GM12878 (cell line): ENCODE measurements around the gene KCNQ1. TPM values are rescaled to one million over a fixed set of nuclear protein-coding genes. Genes with fewer than 3 reads are reported as not detected.

Experiments
- ATAC-seq: fragments of 200-7000 bp; cut with Tn5 transposase; 3 replicates; pipeline ENCODE4 v1.9.1; 2020; ENCODE audit warnings: mild to moderate bottlenecking, moderate library complexity
- BruUV-seq: library from RNA; stranded (reverse); fragments of 400-500 nt; replicated peaks from 2 replicates; lab custom pipeline; 2021; lab: Mats Ljungman, UMichigan
- CTCF ChIA-PET: fragments of 300-600 bp; sonication (Branson Sonifier 250); formaldehyde crosslinking; extraction: SDS; loops from one replicate; lab custom pipeline; 2021; ENCODE audit warnings: inconsistent platforms; lab: Yijun Ruan, JAX
- POLR2A ChIA-PET: fragments of 350-600 bp; formaldehyde crosslinking; extraction: SDS; loops from one replicate; lab custom pipeline; 2021; ENCODE audit warnings: inconsistent platforms; lab: Charles Lee
- RAD21 ChIA-PET: fragments of 300-600 bp; sonication (Branson Sonifier 250); formaldehyde crosslinking; loops from one replicate; lab custom pipeline; 2023; ENCODE audit warnings: antibody characterized with exemption; ENCODE audit not compliant: unreplicated experiment; lab: Charles Lee
- SMC1A ChIA-PET: fragments of 300-600 bp; sonication (Branson Sonifier 250); formaldehyde crosslinking; loops from one replicate; lab custom pipeline; 2023; ENCODE audit not compliant: unreplicated experiment, uncharacterized antibody; lab: Charles Lee
- DNase-seq: peaks from one replicate; pipeline ENCODE4 v3.0.0-alpha.2; 2011; ENCODE audit warnings: low read depth, low spot score
- FAIRE-seq: peaks from 3 replicates; lab custom pipeline; 2011; peaks lifted over from hg19 to GRCh38; lab: Jason Lieb, UNC
- H2AFZ ChIP-seq: 2 replicates; pipeline ENCODE4 v1.6.0; 2011; ENCODE audit warnings: low read depth, low read length, control low read depth; ENCODE audit not compliant: control insufficient read depth
- H3K27ac ChIP-seq: 2 replicates; pipeline ENCODE4 v1.5.1; 2011; ENCODE audit warnings: control low read depth; ENCODE audit not compliant: control insufficient read depth, insufficient read depth
- H3K27me3 ChIP-seq, 2 experiments: replicated peaks in 1 of 2; 2 replicates each; pipeline versions ENCODE4 v1.6.0 to v1.6.1; 2011; ENCODE audit warnings: low read length in 1 of 2; ENCODE audit not compliant: control insufficient read depth in 2 of 2, insufficient read depth in 2 of 2
- H3K36me3 ChIP-seq, 2 experiments: 2 replicates each; pipeline ENCODE4 v1.5.1; 2011; ENCODE audit warnings: low read length in 1 of 2; ENCODE audit not compliant: control insufficient read depth in 2 of 2, insufficient read depth in 2 of 2
- H3K4me1 ChIP-seq: 2 replicates; pipeline ENCODE4 v1.6.1; 2011; ENCODE audit warnings: mild to moderate bottlenecking, low read length, moderate library complexity, mixed read lengths; ENCODE audit not compliant: control insufficient read depth, insufficient read depth
- H3K4me2 ChIP-seq: 2 replicates; pipeline ENCODE4 v1.6.0; 2011; ENCODE audit warnings: control low read depth; ENCODE audit not compliant: control insufficient read depth, insufficient read depth
- H3K4me3 ChIP-seq: fragments of 200-600 bp; sonication (generic); 2 replicates; pipeline ENCODE4 v1.5.1; 2016
- H3K79me2 ChIP-seq: 2 replicates; pipeline ENCODE4 v1.6.0; 2011; ENCODE audit warnings: low read length; ENCODE audit not compliant: control insufficient read depth, insufficient read depth
- H3K9ac ChIP-seq: 2 replicates; pipeline ENCODE4 v1.8.0; 2011; ENCODE audit warnings: low read length, control low read depth, mixed read lengths; ENCODE audit not compliant: control insufficient read depth, insufficient read depth
- H3K9me3 ChIP-seq: replicated peaks from 3 replicates; pipeline ENCODE4 v1.5.1; 2011; ENCODE audit warnings: mild to moderate bottlenecking, low read length; ENCODE audit not compliant: control insufficient read depth, insufficient read depth
- H4K20me1 ChIP-seq: 2 replicates; pipeline ENCODE4 v1.6.0; 2011; ENCODE audit not compliant: control insufficient read depth, insufficient read depth
- CEBPB ChIP-seq, 2 experiments: fragments of 150-350 bp in 1 of 2; IDR thresholded peaks; 2 replicates each; pipeline ENCODE4 v1.6.1; 2012 to 2014; ENCODE audit warnings: low read depth in 2 of 2, low read length in 2 of 2, borderline replicate concordance in 1 of 2, inconsistent platforms in 1 of 2
- MYC ChIP-seq: IDR thresholded peaks from 2 replicates; pipeline ENCODE4 v1.6.1; 2011; ENCODE audit warnings: mild to moderate bottlenecking, low read length, moderate library complexity, inconsistent platforms; ENCODE audit not compliant: insufficient read depth, insufficient replicate concordance, insufficient read length, severe bottlenecking
- POLR2AphosphoS5 ChIP-seq: IDR thresholded peaks from 2 replicates; pipeline ENCODE4 v1.6.1; 2011; ENCODE audit warnings: mild to moderate bottlenecking, low read length, inconsistent platforms
- RUNX3 ChIP-seq: IDR thresholded peaks from 2 replicates; pipeline ENCODE4 v1.6.1; 2012; ENCODE audit warnings: low read length, inconsistent platforms
- STAT3 ChIP-seq: IDR thresholded peaks from 2 replicates; pipeline ENCODE4 v1.6.1; 2011; ENCODE audit warnings: low read depth, low read length, improper control_type of control experiment
- TARDBP ChIP-seq: IDR thresholded peaks from 2 replicates; pipeline ENCODE4 v1.6.1; 2016; ENCODE audit warnings: borderline replicate concordance
- ZNF592 ChIP-seq: fragments of 450-650 bp; IDR thresholded peaks from 2 replicates; pipeline ENCODE4 v1.6.1; 2017; ENCODE audit warnings: mild to moderate bottlenecking, moderate library complexity
- ZNF622 ChIP-seq: fragments of 450-650 bp; IDR thresholded peaks from 2 replicates; pipeline ENCODE4 v1.6.1; 2017; ENCODE audit warnings: mild to moderate bottlenecking, inconsistent platforms
- WGBS: methylation state at CpG from one replicate; pipeline ENCODE4 v1.1.6; 2016; ENCODE audit warnings: low lambda C conversion rate; ENCODE audit not compliant: insufficient replicate concordance, insufficient coverage; ENCODE audit errors: missing lambda C conversion rate; 5-methylcytosine and 5-hydroxymethylcytosine counted together
- in situ Hi-C: fragments of 300-500 bp; cut with MboI; formaldehyde crosslinking; loops from 9 replicates; pipeline ENCODE4 v1.14.3; 2018; ENCODE audit warnings: mixed read lengths
- intact Hi-C: fragments of 100-400 bp; cut with micrococcal nuclease; formaldehyde crosslinking; loops from one replicate; pipeline ENCODE4 v1.14.2; 2022; ENCODE audit not compliant: unreplicated experiment
- polyA plus RNA-seq, 11 experiments: library from polyadenylated mRNA; depleted of rRNA in 4 of 11; unstranded in 6 of 11; stranded (reverse) in 5 of 11; fragments of >200 nt; fragmentation: Nextera tagmentation in 4 of 11; fragmentation: Illumina TruSeq in 1 of 11; extraction: Ambion mirVana in 4 of 11; extraction: Trizol in 1 of 11; gene quantifications; 1 replicate in 1 of 11; 2 replicates in 10 of 11; pipeline versions ENCODE4 v1.2.1 to v1.2.3, GENCODE V29; 2011 to 2016; ENCODE audit warnings: inconsistent platforms in 2 of 11, missing spikeins in 2 of 11, low read depth in 1 of 11
- total RNA-seq, 4 experiments: library from RNA; depleted of rRNA in 3 of 4; stranded (reverse); fragments of >200 nt in 3 of 4; fragmentation: Illumina TruSeq in 1 of 4; extraction: Trizol in 1 of 4; gene quantifications; 2 replicates each; pipeline versions ENCODE4 v1.2.1 to v1.2.3, GENCODE V29; 2013 to 2021
- TF ChIP-seq, protein P1 (sequence below): fragments of 450-650 bp; conservative IDR thresholded peaks from 2 replicates; pipeline ENCODE4 v1.6.1; 2017; ENCODE audit warnings: mild to moderate bottlenecking, moderate library complexity
- TF ChIP-seq, protein P2 (sequence below): IDR thresholded peaks from 2 replicates; pipeline ENCODE4 v1.6.1; 2011; ENCODE audit warnings: borderline replicate concordance, low read depth, mild to moderate bottlenecking, moderate library complexity, low read length; ENCODE audit not compliant: insufficient read depth, poor library complexity, severe bottlenecking

KCNQ1 gene
- total and polyA plus RNA-seq, 10 of the 15 experiments (the other 5 are each of a cell fraction or from before 2014, with no cell fraction given) = 0.03 to 0.15 (median 0.12) TPM; not detected in 7

DNA sequence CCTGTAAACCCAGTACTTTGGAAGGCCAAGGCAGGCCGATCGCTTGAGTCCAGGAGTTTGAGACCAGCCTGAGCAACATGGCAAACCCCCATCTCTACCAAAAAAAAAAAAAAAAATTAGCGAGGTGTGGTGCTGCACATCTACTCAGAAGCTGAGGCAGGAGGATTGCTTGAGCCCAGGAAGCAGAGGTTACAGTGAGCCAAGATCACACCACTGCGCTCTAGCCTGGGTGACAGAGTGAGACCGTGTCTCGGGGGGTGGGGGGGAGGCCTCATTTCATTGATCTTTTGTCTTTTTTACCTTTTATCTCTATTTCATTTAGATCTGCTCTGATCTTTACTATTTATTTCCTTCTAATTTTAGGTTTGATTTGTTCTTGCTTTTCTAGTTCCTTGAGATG is 203.1 kb downstream of the KCNQ1 start:
- peaks cover 7% of the 10 kb centered on the region for H3K9me3 ChIP-seq
- no peaks in the 10 kb centered on the region; a peak in 1 of 4 replicates for H3K27me3 ChIP-seq
- in situ Hi-C loops = no loop called here
- no peaks in the 10 kb centered on the region for H3K79me2 ChIP-seq
- H2AFZ ChIP-seq = no peak overlapping the region
- H3K4me3 ChIP-seq = no peak overlapping the region
- TF ChIP-seq, protein P1, sequence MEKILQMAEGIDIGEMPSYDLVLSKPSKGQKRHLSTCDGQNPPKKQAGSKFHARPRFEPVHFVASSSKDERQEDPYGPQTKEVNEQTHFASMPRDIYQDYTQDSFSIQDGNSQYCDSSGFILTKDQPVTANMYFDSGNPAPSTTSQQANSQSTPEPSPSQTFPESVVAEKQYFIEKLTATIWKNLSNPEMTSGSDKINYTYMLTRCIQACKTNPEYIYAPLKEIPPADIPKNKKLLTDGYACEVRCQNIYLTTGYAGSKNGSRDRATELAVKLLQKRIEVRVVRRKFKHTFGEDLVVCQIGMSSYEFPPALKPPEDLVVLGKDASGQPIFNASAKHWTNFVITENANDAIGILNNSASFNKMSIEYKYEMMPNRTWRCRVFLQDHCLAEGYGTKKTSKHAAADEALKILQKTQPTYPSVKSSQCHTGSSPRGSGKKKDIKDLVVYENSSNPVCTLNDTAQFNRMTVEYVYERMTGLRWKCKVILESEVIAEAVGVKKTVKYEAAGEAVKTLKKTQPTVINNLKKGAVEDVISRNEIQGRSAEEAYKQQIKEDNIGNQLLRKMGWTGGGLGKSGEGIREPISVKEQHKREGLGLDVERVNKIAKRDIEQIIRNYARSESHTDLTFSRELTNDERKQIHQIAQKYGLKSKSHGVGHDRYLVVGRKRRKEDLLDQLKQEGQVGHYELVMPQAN = no peak
- TF ChIP-seq STAT3 (no peak), ZNF622 (no peak), MYC (no peak), RUNX3 (no peak)
- TF ChIP-seq, all 136 proteins: peak for 0
- intact Hi-C loops = no loop called here
- no peak overlapping the region for H3K4me2 ChIP-seq
- WGBS = 90% methylated on average over 6 of the region's 6 CpGs
- DNase-seq = no peak
- ChIA-PET CTCF (interaction anchor here (0.7 kb wide), 1 partner anchor 1892 kb away, joined by 3 read pairs; no protein-coding TSS in a partner anchor), RAD21 (no interaction called here), POLR2A (no interaction called here), SMC1A (no interaction called here)
- no peak for FAIRE-seq
- no peaks in the 10 kb centered on the region for H3K4me1 ChIP-seq
- H4K20me1 ChIP-seq = no peaks in the 10 kb centered on the region
- H3K27ac ChIP-seq = no peak overlapping the region
- no peaks in the 10 kb centered on the region for H3K36me3 ChIP-seq
- H3K9ac ChIP-seq = no peak overlapping the region
- no peak for ATAC-seq
- BruUV-seq = no TSS peak

GRCh38 chr11:2649400-2649799 is 204.6 kb downstream of the KCNQ1 start:
- Histone ChIP-seq H2AFZ (no peak overlapping the region), H4K20me1 (no peaks in the 10 kb centered on the region), H3K4me2 (no peak overlapping the region), H3K36me3 (no peaks in the 10 kb centered on the region), H3K79me2 (no peaks in the 10 kb centered on the region), H3K4me3 (no peak overlapping the region), H3K27me3 (no peaks in the 10 kb centered on the region; a peak in 1 of 4 replicates), H3K4me1 (no peaks in the 10 kb centered on the region), H3K9me3 (peaks cover 7% of the 10 kb centered on the region), H3K27ac (no peak overlapping the region), H3K9ac (no peak overlapping the region)
- no TSS peak for BruUV-seq
- CTCF ChIA-PET = no interaction called here
- RAD21 ChIA-PET = no interaction called here
- POLR2A ChIA-PET = no interaction called here
- SMC1A ChIA-PET = no interaction called here
- intact Hi-C loops (no loop called here), in situ Hi-C loops (no loop called here)
- no peak for DNase-seq
- no peak for FAIRE-seq
- no peak for ATAC-seq
- TF ChIP-seq CEBPB (IDR thresholded peaks at IDR 0.05; ENCODE audit: borderline replicate concordance in 1 of 2, low read depth in 2 of 2, low read length in 2 of 2) (no peak), TARDBP (no peak), POLR2AphosphoS5 (no peak), ZNF592 (no peak)
- TF ChIP-seq, protein P2, sequence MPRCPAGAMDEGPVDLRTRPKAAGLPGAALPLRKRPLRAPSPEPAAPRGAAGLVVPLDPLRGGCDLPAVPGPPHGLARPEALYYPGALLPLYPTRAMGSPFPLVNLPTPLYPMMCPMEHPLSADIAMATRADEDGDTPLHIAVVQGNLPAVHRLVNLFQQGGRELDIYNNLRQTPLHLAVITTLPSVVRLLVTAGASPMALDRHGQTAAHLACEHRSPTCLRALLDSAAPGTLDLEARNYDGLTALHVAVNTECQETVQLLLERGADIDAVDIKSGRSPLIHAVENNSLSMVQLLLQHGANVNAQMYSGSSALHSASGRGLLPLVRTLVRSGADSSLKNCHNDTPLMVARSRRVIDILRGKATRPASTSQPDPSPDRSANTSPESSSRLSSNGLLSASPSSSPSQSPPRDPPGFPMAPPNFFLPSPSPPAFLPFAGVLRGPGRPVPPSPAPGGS = no peak
